WTC11 (cell line): ENCODE results near the gene NLGN1.

Experiments
- CREB1 ChIP-seq: sonication (generic); formaldehyde crosslinking; IDR thresholded peaks from 2 replicates; pipeline ENCODE4 v1.8.0; 2023; ENCODE audit warnings: mild to moderate bottlenecking, missing genetic modification reagents
- CREM ChIP-seq: sonication (generic); formaldehyde crosslinking; IDR thresholded peaks from 2 replicates; pipeline ENCODE4 v1.8.1; 2022; ENCODE audit warnings: mild to moderate bottlenecking, missing genetic modification reagents, moderate library complexity
- CTCF ChIP-seq: fragments of 200-600 bp; IDR thresholded peaks from 2 replicates; pipeline ENCODE4 v1.8.0; 2022; ENCODE audit warnings: antibody characterized with exemption
- ZBTB21 ChIP-seq: sonication (generic); formaldehyde crosslinking; IDR thresholded peaks from 2 replicates; pipeline ENCODE4 v1.8.1; 2023; ENCODE audit warnings: mild to moderate bottlenecking, missing genetic modification reagents, borderline replicate concordance
- ZNF121 ChIP-seq: sonication (generic); formaldehyde crosslinking; IDR thresholded peaks from 2 replicates; pipeline ENCODE4 v1.8.0; 2023; ENCODE audit warnings: missing genetic modification reagents
- ZNF232 ChIP-seq: sonication (generic); formaldehyde crosslinking; IDR thresholded peaks from 2 replicates; pipeline ENCODE4 v1.8.0; 2022; ENCODE audit warnings: mild to moderate bottlenecking, missing genetic modification reagents
- TF ChIP-seq, protein P1 (sequence below): sonication (generic); formaldehyde crosslinking; IDR thresholded peaks from 2 replicates; pipeline ENCODE4 v1.8.1; 2022; ENCODE audit warnings: low read depth, mild to moderate bottlenecking, moderate library complexity, missing genetic modification reagents, borderline replicate concordance

- TF ChIP-seq ZNF232 = no peak
- TF ChIP-seq, protein P1, sequence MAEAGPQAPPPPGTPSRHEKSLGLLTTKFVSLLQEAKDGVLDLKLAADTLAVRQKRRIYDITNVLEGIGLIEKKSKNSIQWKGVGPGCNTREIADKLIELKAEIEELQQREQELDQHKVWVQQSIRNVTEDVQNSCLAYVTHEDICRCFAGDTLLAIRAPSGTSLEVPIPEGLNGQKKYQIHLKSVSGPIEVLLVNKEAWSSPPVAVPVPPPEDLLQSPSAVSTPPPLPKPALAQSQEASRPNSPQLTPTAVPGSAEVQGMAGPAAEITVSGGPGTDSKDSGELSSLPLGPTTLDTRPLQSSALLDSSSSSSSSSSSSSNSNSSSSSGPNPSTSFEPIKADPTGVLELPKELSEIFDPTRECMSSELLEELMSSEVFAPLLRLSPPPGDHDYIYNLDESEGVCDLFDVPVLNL (CRISPR knock-in tag) = no peak
- no peak for TF ChIP-seq ZNF121 (CRISPR knock-in tag)
- no peak for TF ChIP-seq CREM (CRISPR knock-in tag)
- TF ChIP-seq CREB1 = no peak
- TF ChIP-seq CTCF = no peak
- no peak for TF ChIP-seq ZBTB21
Measured at GRCh38 chr3:173892547-173892946, 495.0 kb downstream of the NLGN1 start.
